HEK293 (cell line): ENCODE measurements around the gene EMSY.

Source experiments
- CTCF ChIA-PET: fragments of 350-600 bp; formaldehyde crosslinking; extraction: SDS; loops from one replicate; lab custom pipeline; 2021; ENCODE audit warnings: antibody characterized with exemption; lab: Yijun Ruan, JAX
- POLR2A ChIA-PET: fragments of 300-600 bp; formaldehyde crosslinking; extraction: SDS; loops from one replicate; lab custom pipeline; 2020; ENCODE audit warnings: antibody characterized with exemption, inconsistent platforms; lab: Yijun Ruan, JAX
- H3K27ac ChIP-seq: fragments of 200-500 bp; sonication (Bioruptor generic); 2 replicates; pipeline ENCODE4 v1.5.1; 2014; ENCODE audit warnings: low read depth, low read length, control low read depth, inconsistent platforms; ENCODE audit errors: extremely low read depth
- H3K36me3 ChIP-seq, 2 experiments: fragments of 200-500 bp in 1 of 2; sonication (Bioruptor generic) in 1 of 2; 1 replicate in 1 of 2; 2 replicates in 1 of 2; pipeline ENCODE4 v1.5.1; 2014 to 2017; ENCODE audit warnings: inconsistent platforms in 2 of 2, low read length in 2 of 2; ENCODE audit not compliant: control insufficient read depth in 2 of 2, insufficient read depth in 1 of 2
- H3K4me1 ChIP-seq: fragments of 200-500 bp; sonication (Bioruptor generic); 2 replicates; pipeline ENCODE4 v1.5.1; 2014; ENCODE audit warnings: mild to moderate bottlenecking, low read length, inconsistent platforms; ENCODE audit not compliant: control insufficient read depth, insufficient read depth
- H3K4me3 ChIP-seq: 2 replicates; pipeline ENCODE4 v1.5.1; 2011; ENCODE audit warnings: low read depth, mild to moderate bottlenecking, control low read depth, low read length, moderate library complexity
- H3K9me3 ChIP-seq: fragments of 200-500 bp; sonication (Bioruptor generic); 2 replicates; pipeline ENCODE4 v1.5.1; 2014; ENCODE audit warnings: low read depth, low read length, inconsistent platforms; ENCODE audit not compliant: control insufficient read depth, insufficient read depth
- GLIS1 ChIP-seq: fragments of 450-650 bp; formaldehyde crosslinking; IDR thresholded peaks from 2 replicates; pipeline ENCODE4 v1.5.1; 2016; ENCODE audit warnings: missing biosample characterization, missing genetic modification characterization
- PBX3 ChIP-seq: sonication (generic); formaldehyde crosslinking; IDR thresholded peaks from 2 replicates; pipeline ENCODE4 v1.8.1; 2022; ENCODE audit warnings: mild to moderate bottlenecking, moderate library complexity, missing genetic modification reagents
- ZBTB26 ChIP-seq: fragments of 450-650 bp; formaldehyde crosslinking; optimal IDR thresholded peaks from 2 replicates; pipeline ENCODE3; 2016; ENCODE audit warnings: missing biosample characterization, mild to moderate bottlenecking, missing genetic modification characterization
- ZNF121 ChIP-seq: fragments of 450-650 bp; formaldehyde crosslinking; IDR thresholded peaks from 2 replicates; pipeline ENCODE4 v1.5.1; 2016; ENCODE audit warnings: missing biosample characterization, missing genetic modification characterization
- ZNF157 ChIP-seq: fragments of 450-650 bp; formaldehyde crosslinking; IDR thresholded peaks from 2 replicates; pipeline ENCODE4 v1.5.1; 2016; ENCODE audit warnings: missing biosample characterization, missing genetic modification characterization
- ZNF221 ChIP-seq: fragments of 450-650 bp; formaldehyde crosslinking; IDR thresholded peaks from 2 replicates; pipeline ENCODE4 v1.5.1; 2017; ENCODE audit warnings: missing biosample characterization, missing genetic modification characterization, borderline replicate concordance
- ZNF223 ChIP-seq: fragments of 450-650 bp; formaldehyde crosslinking; IDR thresholded peaks from 2 replicates; pipeline ENCODE4 v1.5.1; 2016; ENCODE audit warnings: missing biosample characterization, missing genetic modification characterization
- ZNF26 ChIP-seq: fragments of 450-650 bp; formaldehyde crosslinking; IDR thresholded peaks from 2 replicates; pipeline ENCODE4 v1.5.1; 2016; ENCODE audit warnings: missing biosample characterization, missing genetic modification characterization
- ZNF302 ChIP-seq: fragments of 450-650 bp; formaldehyde crosslinking; IDR thresholded peaks from 2 replicates; pipeline ENCODE4 v1.5.1; 2016; ENCODE audit warnings: missing biosample characterization, missing genetic modification characterization, low read depth
- ZNF514 ChIP-seq: fragments of 450-650 bp; formaldehyde crosslinking; IDR thresholded peaks from 2 replicates; pipeline ENCODE4 v1.5.1; 2016; ENCODE audit warnings: missing biosample characterization, missing genetic modification characterization
- ZNF555 ChIP-seq: fragments of 450-650 bp; formaldehyde crosslinking; conservative IDR thresholded peaks from 2 replicates; pipeline ENCODE4 v1.5.1; 2017; ENCODE audit warnings: missing biosample characterization, mild to moderate bottlenecking, missing genetic modification characterization, inconsistent platforms
- ZNF639 ChIP-seq: fragments of 450-650 bp; formaldehyde crosslinking; IDR thresholded peaks from 2 replicates; pipeline ENCODE4 v1.5.1; 2016; ENCODE audit warnings: missing biosample characterization, missing genetic modification characterization
- ZNF654 ChIP-seq: fragments of 450-650 bp; formaldehyde crosslinking; IDR thresholded peaks from 2 replicates; pipeline ENCODE4 v1.5.1; 2016; ENCODE audit warnings: low read depth, missing biosample characterization, missing genetic modification characterization
- ZNF777 ChIP-seq: fragments of 450-650 bp; formaldehyde crosslinking; IDR thresholded peaks from 2 replicates; pipeline ENCODE4 v1.5.1; 2017; ENCODE audit warnings: missing biosample characterization, missing genetic modification characterization, borderline replicate concordance
- ZNF843 ChIP-seq: fragments of 450-650 bp; formaldehyde crosslinking; IDR thresholded peaks from 2 replicates; pipeline ENCODE4 v1.5.1; 2016; ENCODE audit warnings: missing biosample characterization, missing genetic modification characterization
- ZSCAN16 ChIP-seq: fragments of 450-650 bp; formaldehyde crosslinking; IDR thresholded peaks from 2 replicates; pipeline ENCODE4 v1.5.1; 2016; ENCODE audit warnings: missing biosample characterization, missing genetic modification characterization
- TF ChIP-seq, protein P1 (sequence below): fragments of 450-650 bp; formaldehyde crosslinking; IDR thresholded peaks from 2 replicates; pipeline ENCODE4 v1.5.1; 2016; ENCODE audit warnings: missing biosample characterization, missing genetic modification characterization
- TF ChIP-seq, protein P2 (sequence below): fragments of 450-650 bp; formaldehyde crosslinking; IDR thresholded peaks from 2 replicates; pipeline ENCODE4 v1.5.1; 2016; ENCODE audit warnings: missing biosample characterization, missing genetic modification characterization
- TF ChIP-seq, protein P3 (sequence below): fragments of 450-650 bp; formaldehyde crosslinking; IDR thresholded peaks from 2 replicates; pipeline ENCODE4 v1.5.1; 2016; ENCODE audit warnings: missing biosample characterization, missing genetic modification characterization

EMSY gene

DNA sequence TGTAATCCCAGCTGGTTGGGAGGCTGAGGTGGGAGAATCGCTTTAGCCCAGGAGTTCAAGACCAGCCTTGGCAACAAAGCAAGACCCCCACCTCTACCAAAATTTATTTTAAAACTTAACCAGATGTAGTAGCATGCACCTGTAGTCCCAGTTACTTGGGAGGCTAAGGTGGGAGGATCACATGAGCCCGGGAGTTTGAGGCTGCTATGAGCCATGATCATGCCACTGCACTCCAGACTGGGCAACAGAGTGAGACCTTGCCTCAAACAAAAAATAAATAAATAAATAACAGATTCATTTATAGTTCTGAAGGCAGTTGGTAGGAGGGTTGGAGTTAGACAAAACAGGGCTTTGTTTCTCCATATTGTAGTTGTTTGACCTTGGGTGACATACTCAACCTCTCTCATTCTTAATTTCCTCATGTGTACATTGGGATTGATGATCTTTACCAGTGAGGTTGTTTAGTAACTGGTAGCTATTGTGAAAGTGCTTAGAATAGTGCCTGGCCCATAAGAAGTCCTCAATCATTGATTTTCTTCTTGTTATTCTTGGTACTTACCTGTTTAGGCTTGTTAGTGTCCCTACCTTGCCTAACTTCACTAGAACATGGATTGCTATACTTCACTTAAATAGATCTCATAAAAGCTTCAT is 79.1 kb downstream of the EMSY start:
- H3K4me3 ChIP-seq = no peak overlapping the region
- POLR2A ChIA-PET = interaction anchor here (2.1 kb wide), 1 partner anchor 78 kb away, joined by 6 read pairs; no protein-coding TSS in a partner anchor
- no peaks in the 10 kb centered on the region for H3K9me3 ChIP-seq
- H3K36me3 ChIP-seq = peaks cover 2 to 26% of the 10 kb centered on the region in 2 experiments; a peak in 2 of 3 replicates
- peaks cover 2% of the 10 kb centered on the region; the same call in 1 of the 2 replicates for H3K4me1 ChIP-seq
- CTCF ChIA-PET = interaction anchor here (1.2 to 1.3 kb wide), 2 partner anchors 11 to 204 kb away, joined by 3 read pairs; no protein-coding TSS in a partner anchor
- H3K27ac ChIP-seq = no peak overlapping the region
- TF ChIP-seq ZNF221 (tag by site-specific recombination) (no peak), ZNF555 (no peak), ZNF777 (tag by site-specific recombination) (no peak), ZNF157 (no peak), ZNF843 (tag by site-specific recombination) (no peak), GLIS1 (tag by site-specific recombination) (no peak), ZSCAN16 (tag by site-specific recombination) (no peak), ZNF26 (tag by site-specific recombination) (no peak), ZNF654 (no peak), ZNF223 (tag by site-specific recombination) (no peak), ZNF121 (no peak), ZNF639 (tag by site-specific recombination) (no peak), PBX3 (no peak), ZBTB26 (no peak), ZNF302 (tag by site-specific recombination) (no peak), ZNF514 (tag by site-specific recombination) (no peak)
- TF ChIP-seq, protein P1, sequence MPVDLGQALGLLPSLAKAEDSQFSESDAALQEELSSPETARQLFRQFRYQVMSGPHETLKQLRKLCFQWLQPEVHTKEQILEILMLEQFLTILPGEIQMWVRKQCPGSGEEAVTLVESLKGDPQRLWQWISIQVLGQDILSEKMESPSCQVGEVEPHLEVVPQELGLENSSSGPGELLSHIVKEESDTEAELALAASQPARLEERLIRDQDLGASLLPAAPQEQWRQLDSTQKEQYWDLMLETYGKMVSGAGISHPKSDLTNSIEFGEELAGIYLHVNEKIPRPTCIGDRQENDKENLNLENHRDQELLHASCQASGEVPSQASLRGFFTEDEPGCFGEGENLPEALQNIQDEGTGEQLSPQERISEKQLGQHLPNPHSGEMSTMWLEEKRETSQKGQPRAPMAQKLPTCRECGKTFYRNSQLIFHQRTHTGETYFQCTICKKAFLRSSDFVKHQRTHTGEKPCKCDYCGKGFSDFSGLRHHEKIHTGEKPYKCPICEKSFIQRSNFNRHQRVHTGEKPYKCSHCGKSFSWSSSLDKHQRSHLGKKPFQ (tag by site-specific recombination) = no peak
- TF ChIP-seq, protein P2, sequence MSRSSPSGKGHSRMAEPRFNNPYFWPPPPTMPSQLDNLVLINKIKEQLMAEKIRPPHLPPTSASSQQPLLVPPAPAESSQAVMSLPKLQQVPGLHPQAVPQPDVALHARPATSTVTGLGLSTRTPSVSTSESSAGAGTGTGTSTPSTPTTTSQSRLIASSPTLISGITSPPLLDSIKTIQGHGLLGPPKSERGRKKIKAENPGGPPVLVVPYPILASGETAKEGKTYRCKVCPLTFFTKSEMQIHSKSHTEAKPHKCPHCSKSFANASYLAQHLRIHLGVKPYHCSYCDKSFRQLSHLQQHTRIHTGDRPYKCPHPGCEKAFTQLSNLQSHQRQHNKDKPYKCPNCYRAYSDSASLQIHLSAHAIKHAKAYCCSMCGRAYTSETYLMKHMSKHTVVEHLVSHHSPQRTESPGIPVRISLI (tag by site-specific recombination) = no peak
- TF ChIP-seq, protein P3, sequence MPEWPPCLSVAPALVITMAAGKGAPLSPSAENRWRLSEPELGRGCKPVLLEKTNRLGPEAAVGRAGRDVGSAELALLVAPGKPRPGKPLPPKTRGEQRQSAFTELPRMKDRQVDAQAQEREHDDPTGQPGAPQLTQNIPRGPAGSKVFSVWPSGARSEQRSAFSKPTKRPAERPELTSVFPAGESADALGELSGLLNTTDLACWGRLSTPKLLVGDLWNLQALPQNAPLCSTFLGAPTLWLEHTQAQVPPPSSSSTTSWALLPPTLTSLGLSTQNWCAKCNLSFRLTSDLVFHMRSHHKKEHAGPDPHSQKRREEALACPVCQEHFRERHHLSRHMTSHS (tag by site-specific recombination) = no peak
- TF ChIP-seq, all 188 proteins: peak for 0
